ENCODE results near the gene FBXO31. TPM values are rescaled to one million over a fixed set of nuclear protein-coding genes. Genes with fewer than 3 reads are reported as not detected.

The FBXO31 gene
- polyA plus RNA-seq, 1 donor from 2014 or later, result 20.6 TPM

- Histone ChIP-seq H3K9me3 (ENCODE audit: low read length) (no peaks in the 10 kb centered on the region), H4K20me1 (ENCODE audit: insufficient read depth) (no peaks in the 10 kb centered on the region), H3K4me2 (ENCODE audit: low read length) (no peak overlapping the region), H3K4me3 (ENCODE audit: low read length) (no peak overlapping the region), H3K9ac (ENCODE audit: low read length) (no peak overlapping the region), H3K79me2 (replicated peaks; ENCODE audit: insufficient read depth, low read length) (no peaks in the 10 kb centered on the region), H3F3A (ENCODE audit: insufficient read depth, low read length, poor library complexity, severe bottlenecking) (no peaks in the 10 kb centered on the region), H3K27me3 (ENCODE audit: insufficient read depth, low read depth, low read length) (no peaks in the 10 kb centered on the region), H2AFZ (ENCODE audit: low read depth, low read length) (no peak overlapping the region), H3K9me2 (ENCODE audit: insufficient read depth, low read length) (no peaks in the 10 kb centered on the region), H3K27ac (ENCODE audit: low read length) (no peak overlapping the region), H3K36me3 (ENCODE audit: insufficient read depth, low read length) (no peaks in the 10 kb centered on the region)
- no peak for TF ChIP-seq EP300 (conservative IDR thresholded peaks at IDR 0.05; ENCODE audit: poor library complexity, severe bottlenecking)
- no peak for TF ChIP-seq EZH2 (IDR thresholded peaks at IDR 0.05; ENCODE audit: borderline replicate concordance, insufficient read depth, low read length, poor library complexity, severe bottlenecking)
- TF ChIP-seq POLR2AphosphoS5 (IDR thresholded peaks at IDR 0.05), result no peak
- no peak for TF ChIP-seq RAD21 (conservative IDR thresholded peaks at IDR 0.05)
- no peak for TF ChIP-seq MXI1 (conservative IDR thresholded peaks at IDR 0.05; ENCODE audit: poor library complexity, severe bottlenecking)
- TF ChIP-seq CTCF (IDR thresholded peaks at IDR 0.05; ENCODE audit: poor library complexity, severe bottlenecking), result no peak
- no peak for TF ChIP-seq TAF1 (IDR thresholded peaks at IDR 0.05; ENCODE audit: low read depth)
- no peak for TF ChIP-seq REST (IDR thresholded peaks at IDR 0.05; ENCODE audit: borderline replicate concordance)
- TF ChIP-seq SMC3 (conservative IDR thresholded peaks at IDR 0.05; ENCODE audit: poor library complexity), result no peak
These were observed 53.3 kb downstream of the FBXO31 start for GRCh38 chr16:87330257-87330624.

GRCh38 chr16:87329436-87330256, 53.9 kb downstream of the FBXO31 start:
- Histone ChIP-seq H3K79me2 (replicated peaks; ENCODE audit: insufficient read depth, low read length) (no peaks in the 10 kb centered on the region), H3K27ac (ENCODE audit: low read length) (no peak overlapping the region), H3K27me3 (ENCODE audit: insufficient read depth, low read depth, low read length) (no peaks in the 10 kb centered on the region), H3F3A (ENCODE audit: insufficient read depth, low read length, poor library complexity, severe bottlenecking) (no peaks in the 10 kb centered on the region), H3K9me3 (ENCODE audit: low read length) (no peaks in the 10 kb centered on the region), H3K4me2 (ENCODE audit: low read length) (no peak overlapping the region), H2AFZ (ENCODE audit: low read depth, low read length) (no peak overlapping the region), H3K36me3 (ENCODE audit: insufficient read depth, low read length) (no peaks in the 10 kb centered on the region), H4K20me1 (ENCODE audit: insufficient read depth) (no peaks in the 10 kb centered on the region), H3K9ac (ENCODE audit: low read length) (no peak overlapping the region), H3K9me2 (ENCODE audit: insufficient read depth, low read length) (no peaks in the 10 kb centered on the region), H3K4me3 (ENCODE audit: low read length) (no peak overlapping the region)
- TF ChIP-seq POLR2AphosphoS5 (IDR thresholded peaks at IDR 0.05) (no peak), CTCF (IDR thresholded peaks at IDR 0.05; ENCODE audit: poor library complexity, severe bottlenecking) (no peak), RAD21 (conservative IDR thresholded peaks at IDR 0.05) (no peak), TAF1 (IDR thresholded peaks at IDR 0.05; ENCODE audit: low read depth) (no peak), REST (IDR thresholded peaks at IDR 0.05; ENCODE audit: borderline replicate concordance) (no peak)
